K562 (cell line): ENCODE data around the gene FAM187B. TPM values are rescaled to one million over a fixed set of nuclear protein-coding genes. Genes with fewer than 3 reads are reported as not detected.

Experiments
- ATAC-seq: fragments of 200-7000 bp; cut with Tn5 transposase; 3 replicates; pipeline ENCODE4 v1.9.1; 2020; ENCODE audit warnings: moderate library complexity
- BruUV-seq: library from RNA; stranded (reverse); fragments of 400-500 nt; replicated peaks from 2 replicates; lab custom pipeline; 2021; lab: Mats Ljungman, UMichigan
- CTCF ChIA-PET: fragments of 300-600 bp; formaldehyde crosslinking; extraction: SDS; loops from one replicate; lab custom pipeline; 2021; ENCODE audit warnings: low intra/inter-chr PET ratio; lab: Yijun Ruan, JAX
- POLR2A ChIA-PET: fragments of 300-600, 350-650 bp; sonication (Branson Sonifier 250); formaldehyde crosslinking; extraction: SDS; loops from one replicate; lab custom pipeline; 2021; ENCODE audit warnings: antibody characterized with exemption, inconsistent platforms; lab: Yijun Ruan, JAX
- DNase-seq, 4 experiments: peaks; one replicate each; pipeline versions ENCODE4 v3.0.0 to v3.0.0-alpha.2; 2011 to 2018; ENCODE audit warnings: low spot score in 3 of 4, mixed read lengths in 3 of 4; ENCODE audit errors: extremely low read depth in 1 of 4
- FAIRE-seq: peaks from 2 replicates; lab custom pipeline; 2011; peaks lifted over from hg19 to GRCh38; lab: Jason Lieb, UNC
- H2AFZ ChIP-seq: 2 replicates; pipeline ENCODE4 v1.6.0; 2011; ENCODE audit warnings: low read depth, low read length, control low read depth, inconsistent platforms
- H3K27ac ChIP-seq: fragments of 200-600 bp; 3 replicates; pipeline ENCODE4 v1.8.0; 2011; ENCODE audit warnings: low read depth, mild to moderate bottlenecking, control low read depth, inconsistent platforms, low read length, moderate library complexity, mixed read lengths; ENCODE audit errors: extremely low read depth
- H3K27me3 ChIP-seq, 2 experiments: fragments of 300-600 bp in 1 of 2; 2 replicates in 1 of 2; 3 replicates in 1 of 2; pipeline versions ENCODE4 v1.6.0 to v1.8.0; 2011; ENCODE audit warnings: inconsistent platforms in 2 of 2, low read length in 2 of 2, mild to moderate bottlenecking in 1 of 2, mixed read lengths in 1 of 2, moderate library complexity in 1 of 2; ENCODE audit not compliant: control insufficient read depth in 2 of 2, insufficient read depth in 2 of 2
- H3K36me3 ChIP-seq: fragments of 300-600 bp; 3 replicates; pipeline ENCODE4 v1.8.0; 2011; ENCODE audit warnings: mild to moderate bottlenecking, low read length, inconsistent platforms; ENCODE audit not compliant: control insufficient read depth, insufficient read depth
- H3K4me1 ChIP-seq, 2 experiments: fragments of 200-600 bp in 1 of 2; replicated peaks in 1 of 2; 2 replicates in 1 of 2; 3 replicates in 1 of 2; pipeline versions ENCODE4 v1.5.1 to v1.8.0; 2011; ENCODE audit warnings: inconsistent platforms in 2 of 2, low read length in 2 of 2, mild to moderate bottlenecking in 1 of 2, mixed read lengths in 1 of 2, moderate library complexity in 1 of 2; ENCODE audit not compliant: control insufficient read depth in 2 of 2, insufficient read depth in 2 of 2
- H3K4me2 ChIP-seq: 2 replicates; pipeline ENCODE4 v1.6.1; 2011; ENCODE audit warnings: low read length, control low read depth, inconsistent platforms, mixed read lengths; ENCODE audit not compliant: insufficient read depth
- H3K4me3 ChIP-seq: fragments of 200-600 bp; sonication (generic), shearing (Covaris generic); 2 replicates; pipeline ENCODE4 v1.5.1; 2016; ENCODE audit warnings: control low read depth, inconsistent platforms
- H3K79me2 ChIP-seq: fragments of 200-600 bp; 3 replicates; pipeline ENCODE4 v1.8.0; 2011; ENCODE audit warnings: low read length, inconsistent platforms; ENCODE audit not compliant: control insufficient read depth, insufficient read depth
- H3K9ac ChIP-seq, 2 experiments: 2 replicates each; pipeline versions ENCODE4 v1.6.0 to v1.6.1; 2011; ENCODE audit warnings: low read depth in 2 of 2, low read length in 2 of 2, control low read depth in 1 of 2, inconsistent platforms in 1 of 2, mild to moderate bottlenecking in 1 of 2, mixed read lengths in 1 of 2; ENCODE audit not compliant: insufficient read depth in 1 of 2
- H3K9me1 ChIP-seq: one replicate; pipeline ENCODE4 v1.6.0; 2011; ENCODE audit warnings: inconsistent platforms, mild to moderate bottlenecking, low read length, moderate library complexity; ENCODE audit not compliant: control insufficient read depth, insufficient read depth
- H3K9me3 ChIP-seq: replicated peaks from 2 replicates; pipeline ENCODE4 v1.5.1; 2011; ENCODE audit warnings: low read depth, low read length, inconsistent platforms; ENCODE audit not compliant: control insufficient read depth, insufficient read depth
- H4K20me1 ChIP-seq: replicated peaks from 2 replicates; pipeline ENCODE4 v1.6.1; 2011; ENCODE audit warnings: low read length, inconsistent platforms, mixed read lengths; ENCODE audit not compliant: control insufficient read depth, insufficient read depth
- CBFB ChIP-seq: sonication (generic); formaldehyde crosslinking; IDR thresholded peaks from 2 replicates; pipeline ENCODE4 v1.4.0; 2020; ENCODE audit warnings: mild to moderate bottlenecking, missing genetic modification reagents
- CHCHD3 ChIP-seq: fragments of 250-450 bp; sonication (Bioruptor Pico); IDR thresholded peaks from 2 replicates; pipeline ENCODE4 v2.1.2; 2022; ENCODE audit warnings: mild to moderate bottlenecking
- ELF4 ChIP-seq: fragments of 450-650 bp; formaldehyde crosslinking; IDR thresholded peaks from 2 replicates; pipeline ENCODE4 v1.4.0; 2022; ENCODE audit warnings: missing genetic modification characterization
- EP300 ChIP-seq: IDR thresholded peaks from 2 replicates; pipeline ENCODE4 v1.6.1; 2012; ENCODE audit warnings: low read length, improper control_type of control experiment
- HOMEZ ChIP-seq: fragments of 250-450 bp; sonication (Bioruptor Pico); IDR thresholded peaks from 2 replicates; pipeline ENCODE4 v1.4.0; 2020; ENCODE audit warnings: mild to moderate bottlenecking, moderate library complexity
- MEIS2 ChIP-seq: fragments of 450-650 bp; IDR thresholded peaks from 2 replicates; pipeline ENCODE4 v1.6.1; 2014; ENCODE audit warnings: mild to moderate bottlenecking; ENCODE audit not compliant: partially characterized antibody
- PCBP1 ChIP-seq: fragments of 200-400 bp; formaldehyde crosslinking; IDR thresholded peaks from 2 replicates; pipeline ENCODE4 v1.6.1; 2018; ENCODE audit warnings: mild to moderate bottlenecking, low read depth, low read length; ENCODE audit not compliant: poor library complexity, severe bottlenecking
- SIX5 ChIP-seq, 2 experiments: IDR thresholded peaks; 2 replicates each; pipeline ENCODE4 v1.6.1; 2011; ENCODE audit warnings: low read length in 2 of 2, borderline replicate concordance in 1 of 2, low read depth in 1 of 2, mild to moderate bottlenecking in 1 of 2, moderate library complexity in 1 of 2; ENCODE audit not compliant: insufficient read depth in 1 of 2
- TAF7 ChIP-seq: fragments of 450-650 bp; IDR thresholded peaks from 2 replicates; pipeline ENCODE4 v1.6.1; 2016; ENCODE audit warnings: missing genetic modification characterization, missing compliant biosample characterization
- USF2 ChIP-seq: sonication (generic); formaldehyde crosslinking; IDR thresholded peaks from 2 replicates; pipeline ENCODE4 v1.5.0; 2020; ENCODE audit warnings: missing genetic modification reagents
- ZNF347 ChIP-seq: fragments of 450-650 bp; formaldehyde crosslinking; IDR thresholded peaks from 2 replicates; pipeline ENCODE4 v1.4.0; 2020; ENCODE audit warnings: low read depth, mild to moderate bottlenecking, moderate library complexity
- ZNF668 ChIP-seq: fragments of 250-450 bp; sonication (Bioruptor Pico); IDR thresholded peaks from 2 replicates; pipeline ENCODE4 v1.8.0; 2022; ENCODE audit warnings: mild to moderate bottlenecking, inconsistent platforms
- whole genome bisulfite sequencing: fragments of 100-300 bp; shearing (Covaris generic); methylation state at CpG from one replicate; pipeline ENCODE4 v1.1.6; 2016; ENCODE audit warnings: low coverage, mixed read lengths; ENCODE audit not compliant: insufficient coverage; ENCODE audit errors: missing lambda C conversion rate; 5-methylcytosine and 5-hydroxymethylcytosine counted together
- in situ Hi-C: fragments of 300-500 bp; cut with MboI; formaldehyde crosslinking; loops from 4 replicates; pipeline ENCODE4 v1.15.0; 2018; ENCODE audit warnings: inconsistent platforms, mixed read lengths
- intact Hi-C: fragments of 100-400 bp; cut with micrococcal nuclease; formaldehyde crosslinking; loops from 2 replicates; pipeline ENCODE4 v1.14.2; 2022
- polyA plus RNA-seq, 8 experiments: library from polyadenylated mRNA; depleted of rRNA in 4 of 8; stranded (reverse) in 5 of 8; unstranded in 3 of 8; fragments of >200 nt; fragmentation: Nextera tagmentation in 2 of 8; fragmentation: Illumina TruSeq in 1 of 8; extraction: Ambion mirVana in 2 of 8; extraction: Trizol in 1 of 8; gene quantifications; 2 replicates each; pipeline versions ENCODE4 v1.2.1 to v1.2.3, GENCODE V29; 2011 to 2014; ENCODE audit warnings: inconsistent platforms in 1 of 8, missing spikeins in 1 of 8
- total RNA-seq, 7 experiments: library from RNA; depleted of rRNA in 6 of 7; stranded (reverse); fragments of >200 nt in 6 of 7; fragmentation: Illumina TruSeq in 2 of 7; extraction: Trizol in 2 of 7; gene quantifications; 2 replicates each; pipeline versions ENCODE4 v1.2.1 to v1.2.3, GENCODE V29; 2011 to 2021; ENCODE audit warnings: low replicate concordance in 1 of 7
- TF ChIP-seq, protein P1 (sequence below): fragments of 250-450 bp; sonication (Bioruptor Pico); IDR thresholded peaks from 2 replicates; pipeline ENCODE4 v1.5.1; 2021; ENCODE audit warnings: mild to moderate bottlenecking
- TF ChIP-seq, protein P2 (sequence below): fragments of 150-350 bp; IDR thresholded peaks from 2 replicates; pipeline ENCODE4 v1.6.1; 2014; ENCODE audit warnings: low read depth, mild to moderate bottlenecking, low read length, borderline replicate concordance

The FAM187B gene
- total and polyA plus RNA-seq, 9 of the 15 experiments (the other 6 are each of a cell fraction or from before 2014, with no cell fraction given) = 0.04 to 0.09 TPM; not detected in 7

GRCh38 chr19:35207391-35207871 lies 21.1 kb downstream of the FAM187B start (continued):
- TF ChIP-seq HOMEZ (no peak), EP300 (peak; percentile 36), CHCHD3 (CRISPR knock-in tag) (no peak), USF2 (CRISPR knock-in tag) (no peak), ZNF347 (no peak)
- TF ChIP-seq, protein P1, sequence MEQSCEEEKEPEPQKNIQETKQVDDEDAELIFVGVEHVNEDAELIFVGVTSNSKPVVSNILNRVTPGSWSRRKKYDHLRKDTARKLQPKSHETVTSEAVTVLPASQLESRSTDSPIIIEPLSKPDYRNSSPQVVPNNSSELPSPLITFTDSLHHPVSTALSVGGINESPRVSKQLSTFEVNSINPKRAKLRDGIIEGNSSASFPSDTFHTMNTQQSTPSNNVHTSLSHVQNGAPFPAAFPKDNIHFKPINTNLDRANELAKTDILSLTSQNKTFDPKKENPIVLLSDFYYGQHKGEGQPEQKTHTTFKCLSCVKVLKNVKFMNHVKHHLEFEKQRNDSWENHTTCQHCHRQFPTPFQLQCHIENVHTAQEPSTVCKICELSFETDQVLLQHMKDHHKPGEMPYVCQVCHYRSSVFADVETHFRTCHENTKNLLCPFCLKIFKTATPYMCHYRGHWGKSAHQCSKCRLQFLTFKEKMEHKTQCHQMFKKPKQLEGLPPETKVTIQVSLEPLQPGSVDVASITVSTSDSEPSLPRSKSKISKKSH (CRISPR knock-in tag) = no peak
- TF ChIP-seq, all 486 proteins: peak for 13

DNA sequence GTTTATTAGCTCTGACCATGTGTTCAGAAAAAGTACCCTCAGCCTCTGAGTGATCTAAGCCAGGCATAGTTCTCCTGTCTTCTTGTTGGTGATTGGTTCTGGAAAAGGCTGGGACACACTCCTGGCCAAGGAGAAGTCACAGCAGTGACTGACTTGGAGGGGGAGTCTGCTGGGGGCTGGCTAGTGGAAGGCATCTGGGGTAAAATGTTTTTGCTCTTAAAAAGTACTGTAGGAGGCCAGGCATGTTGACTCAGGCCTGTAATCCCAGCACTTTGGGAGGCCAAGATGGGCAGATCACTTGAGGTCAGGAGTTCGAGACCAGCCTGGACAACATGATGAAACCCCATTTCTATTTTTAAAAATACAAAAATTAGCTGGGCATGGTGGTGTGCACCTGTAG lies 21.7 kb downstream of the FAM187B start:
- ATAC-seq = no peak
- H3K9ac ChIP-seq = no peak overlapping the region
- H3K9me1 ChIP-seq = no peaks in the 10 kb centered on the region
- peak in 1 of 4 experiments; percentile 4 for DNase-seq
- H3K9me3 ChIP-seq = 0 out of 2 replicates have a peak, but pooled peaks cover 2% of the 10 kb centered on the region
- H3K4me3 ChIP-seq = no peak overlapping the region
- no peaks in the 10 kb centered on the region for H3K27me3 ChIP-seq
- intact Hi-C loops = loop anchor here (5.0 kb wide), 3 partner anchors 40 to 55 kb away; partner anchors contain the start of genes FXYD5 and LSR
- BruUV-seq = no TSS peak
- peaks cover 33 to 41% of the 10 kb centered on the region in 2 experiments for H3K4me1 ChIP-seq
- no peak for FAIRE-seq
- H2AFZ ChIP-seq = no peak overlapping the region
- H3K4me2 ChIP-seq = no peak overlapping the region
- 100% methylated on average over 1 of the region's 1 CpG for WGBS
- H3K79me2 ChIP-seq = no peaks in the 10 kb centered on the region
- CTCF ChIA-PET = no interaction called here
- no peak overlapping the region for H3K27ac ChIP-seq
- H3K36me3 ChIP-seq = no peaks in the 10 kb centered on the region
- H4K20me1 ChIP-seq = no peaks in the 10 kb centered on the region
- TF ChIP-seq PCBP1 = no peak
- no peak for TF ChIP-seq MEIS2
- TF ChIP-seq, protein P2, sequence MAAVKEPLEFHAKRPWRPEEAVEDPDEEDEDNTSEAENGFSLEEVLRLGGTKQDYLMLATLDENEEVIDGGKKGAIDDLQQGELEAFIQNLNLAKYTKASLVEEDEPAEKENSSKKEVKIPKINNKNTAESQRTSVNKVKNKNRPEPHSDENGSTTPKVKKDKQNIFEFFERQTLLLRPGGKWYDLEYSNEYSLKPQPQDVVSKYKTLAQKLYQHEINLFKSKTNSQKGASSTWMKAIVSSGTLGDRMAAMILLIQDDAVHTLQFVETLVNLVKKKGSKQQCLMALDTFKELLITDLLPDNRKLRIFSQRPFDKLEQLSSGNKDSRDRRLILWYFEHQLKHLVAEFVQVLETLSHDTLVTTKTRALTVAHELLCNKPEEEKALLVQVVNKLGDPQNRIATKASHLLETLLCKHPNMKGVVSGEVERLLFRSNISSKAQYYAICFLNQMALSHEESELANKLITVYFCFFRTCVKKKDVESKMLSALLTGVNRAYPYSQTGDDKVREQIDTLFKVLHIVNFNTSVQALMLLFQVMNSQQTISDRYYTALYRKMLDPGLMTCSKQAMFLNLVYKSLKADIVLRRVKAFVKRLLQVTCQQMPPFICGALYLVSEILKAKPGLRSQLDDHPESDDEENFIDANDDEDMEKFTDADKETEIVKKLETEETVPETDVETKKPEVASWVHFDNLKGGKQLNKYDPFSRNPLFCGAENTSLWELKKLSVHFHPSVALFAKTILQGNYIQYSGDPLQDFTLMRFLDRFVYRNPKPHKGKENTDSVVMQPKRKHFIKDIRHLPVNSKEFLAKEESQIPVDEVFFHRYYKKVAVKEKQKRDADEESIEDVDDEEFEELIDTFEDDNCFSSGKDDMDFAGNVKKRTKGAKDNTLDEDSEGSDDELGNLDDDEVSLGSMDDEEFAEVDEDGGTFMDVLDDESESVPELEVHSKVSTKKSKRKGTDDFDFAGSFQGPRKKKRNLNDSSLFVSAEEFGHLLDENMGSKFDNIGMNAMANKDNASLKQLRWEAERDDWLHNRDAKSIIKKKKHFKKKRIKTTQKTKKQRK = no peak
- TF ChIP-seq CBFB = no peak
- TF ChIP-seq SIX5 (IDR thresholded peaks at IDR 0.05; ENCODE audit: borderline replicate concordance in 1 of 2, insufficient read depth in 1 of 2, low read depth in 1 of 2, low read length in 2 of 2) = no peak
- no peak for TF ChIP-seq TAF7 (tag)
- TF ChIP-seq ELF4 (CRISPR knock-in tag) = no peak
- no peak for TF ChIP-seq ZNF668 (CRISPR knock-in tag)
- TF ChIP-seq, all 486 proteins: peak for 0
- in situ Hi-C loops = no loop called here
- POLR2A ChIA-PET = no interaction called here
